Measurements from ENCODE around the gene DCD.
"Not testable (repeated sequence)": the region's sequence is repeated elsewhere in the genome, so short reads cannot be mapped to it uniquely, and the experiment has no call there.

DCD gene, protein sequence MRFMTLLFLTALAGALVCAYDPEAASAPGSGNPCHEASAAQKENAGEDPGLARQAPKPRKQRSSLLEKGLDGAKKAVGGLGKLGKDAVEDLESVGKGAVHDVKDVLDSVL

DNA sequence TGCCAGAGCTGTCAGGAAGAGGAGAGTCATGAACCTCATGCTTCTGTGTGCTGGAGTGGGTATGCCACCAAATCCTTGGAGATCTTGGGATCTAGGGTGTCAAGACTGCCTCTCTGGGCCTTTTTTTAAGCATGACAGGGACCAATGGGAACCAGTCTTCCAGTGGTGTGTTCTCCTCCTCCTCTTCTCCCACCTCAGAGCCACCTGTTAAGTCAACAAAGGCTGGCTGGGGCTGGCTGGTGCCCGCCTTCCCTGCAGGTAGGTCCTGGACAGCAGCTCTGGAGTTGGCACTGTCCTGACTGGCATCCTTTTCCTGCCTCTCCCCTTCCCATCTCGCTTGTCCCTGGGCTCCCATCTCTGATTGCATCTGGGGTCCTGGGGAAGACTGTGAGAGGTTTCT is at the start of gene DCD:
TSS of gene DCD (minus strand) at position 101 of the 400 bp plus-strand sequence. CDS start at position 39, 62 bp downstream.
- DNase-seq, result no peak

- DNase-seq, result no peak
These were observed 49.7 kb upstream of the DCD start for GRCh38 chr12:54697851-54698250.

DNA sequence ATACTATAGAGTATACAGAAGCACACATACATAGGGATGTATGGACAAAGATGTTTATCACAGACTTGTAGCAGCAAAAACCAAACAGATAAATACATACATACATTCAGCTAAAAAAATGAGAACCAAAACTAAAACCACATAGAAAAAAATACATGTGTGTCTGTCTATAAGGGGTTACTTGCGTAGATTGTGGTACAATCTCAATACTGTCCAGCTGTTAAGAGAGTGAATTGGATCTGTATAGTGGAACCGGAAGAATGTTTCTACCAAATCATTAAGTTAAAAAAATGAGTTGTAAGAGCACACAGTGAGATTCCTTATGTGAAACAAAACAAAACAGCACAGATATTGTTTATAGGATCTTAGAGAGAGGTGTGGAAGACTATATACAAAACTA is 44.2 kb upstream of the DCD start:
- no peak for DNase-seq

GRCh38 chr12:54689984-54690383 is 41.8 kb upstream of the DCD start:
- DNase-seq, result no peak

DNA sequence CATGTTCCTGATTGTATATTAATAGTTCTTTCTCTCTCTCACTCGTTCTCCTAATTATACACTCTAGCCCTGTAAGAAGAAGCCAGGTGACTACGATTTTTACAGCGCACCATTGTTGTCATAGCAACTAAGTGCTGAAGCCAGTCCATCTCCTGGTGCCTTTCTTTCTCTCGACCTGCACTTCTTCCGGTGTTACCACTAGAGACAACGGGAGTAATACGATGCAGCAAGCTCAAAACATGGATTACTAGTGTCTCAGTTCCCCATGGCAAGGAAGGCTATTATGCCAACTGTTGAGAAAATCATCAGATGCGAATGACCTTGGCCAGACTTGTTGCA is 40.8 kb upstream of the DCD start:
- DNase-seq, result no peak

DNA sequence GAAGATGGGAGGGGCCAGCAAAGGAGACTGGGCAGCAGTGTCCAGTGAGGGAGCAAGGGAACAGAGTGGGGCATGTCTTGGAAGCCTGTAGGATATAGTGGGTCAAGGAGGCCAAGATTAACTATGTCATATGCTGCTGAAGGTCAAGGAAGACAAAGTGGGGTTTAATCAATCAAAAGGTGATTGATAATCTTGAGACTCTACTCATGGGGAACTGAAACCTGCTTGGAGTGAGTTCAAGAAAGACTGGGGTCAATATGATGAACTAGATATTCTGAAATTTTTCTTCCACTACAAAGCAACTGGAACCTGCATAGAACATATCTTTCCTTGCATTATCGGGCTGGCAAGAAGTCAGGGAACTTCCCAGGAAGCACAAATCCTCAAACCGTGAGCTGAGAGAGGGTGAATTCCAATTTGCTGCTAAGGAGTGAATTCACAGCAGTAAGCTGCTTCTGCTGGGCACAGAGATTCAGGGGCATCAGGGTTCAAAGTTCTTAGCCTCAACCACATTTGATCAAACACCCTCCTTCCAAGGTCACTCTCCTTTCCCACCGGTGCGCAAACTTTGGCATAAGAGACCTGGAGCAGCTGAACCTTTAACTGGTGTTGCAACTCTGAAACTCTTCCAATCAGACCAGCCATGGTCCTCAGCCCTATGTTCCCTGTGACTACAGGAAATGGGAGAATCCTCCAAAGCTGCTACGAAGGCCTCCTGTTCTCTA is 40.3 kb upstream of the DCD start:
- DNase-seq, result no peak

- DNase-seq, result no peak
These were observed 36.8 kb upstream of the DCD start for GRCh38 chr12:54684636-54685630.

DNA sequence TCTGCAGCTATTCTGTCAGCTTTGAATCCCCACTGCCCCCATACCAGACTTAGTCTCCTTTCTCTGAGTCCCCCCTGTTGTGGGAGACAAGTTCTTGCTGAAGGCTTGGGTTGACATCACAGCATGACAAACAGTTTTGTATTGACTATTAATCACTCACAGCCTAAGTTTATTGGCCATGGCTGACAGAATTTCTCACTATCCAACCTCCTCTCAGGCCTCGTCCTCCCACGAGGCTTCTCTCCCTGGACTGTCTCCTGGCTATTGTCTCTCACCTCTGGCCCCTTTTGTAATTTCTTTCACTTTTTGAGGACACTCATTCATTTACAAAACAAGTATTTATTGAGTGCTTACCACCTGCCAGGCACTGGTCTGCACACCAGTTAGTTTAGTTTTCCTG is 35.2 kb upstream of the DCD start:
- no peak for DNase-seq

- no peak for DNase-seq
These were observed 34.5 kb upstream of the DCD start for GRCh38 chr12:54682674-54683073.

DNA sequence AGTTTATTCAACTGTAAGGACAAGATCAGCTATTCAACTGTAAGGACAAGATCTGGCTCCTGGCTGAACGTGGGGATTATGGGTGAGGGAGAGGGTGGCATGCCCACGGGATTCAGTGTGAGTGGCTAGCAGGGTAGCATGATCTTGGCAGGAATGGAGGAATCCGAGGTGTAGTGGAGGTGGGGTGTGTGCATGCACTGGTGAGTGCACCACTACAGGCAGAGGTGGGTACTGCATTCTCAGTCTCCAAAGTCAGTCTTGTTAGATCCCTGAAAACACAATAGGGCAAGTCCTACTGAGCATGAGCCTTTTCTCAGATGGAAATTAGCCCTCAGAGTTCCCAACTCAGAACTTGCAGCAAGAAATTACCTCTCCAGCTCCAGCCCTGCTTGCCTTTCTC is 32.2 kb upstream of the DCD start:
- DNase-seq, result peak; percentile 65

DNA sequence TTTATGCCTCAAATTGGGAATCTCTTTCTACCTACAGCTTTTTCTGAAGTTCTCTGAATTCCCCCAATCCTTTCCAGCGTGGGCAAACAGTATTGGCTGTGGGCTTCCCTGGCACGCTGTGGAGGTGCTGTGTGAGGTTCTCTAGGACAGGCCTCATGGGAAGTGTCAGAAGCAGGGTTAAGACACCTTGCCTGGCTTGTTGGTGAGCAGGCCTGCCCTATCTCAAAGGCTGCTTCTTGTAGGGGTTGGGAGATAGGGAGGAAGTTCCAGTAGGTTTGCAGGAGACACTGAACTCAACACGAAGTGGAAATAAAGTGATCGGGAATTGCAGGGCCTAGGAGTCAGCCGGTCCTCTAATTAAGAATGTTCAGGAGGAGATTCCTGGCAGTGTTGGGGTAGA is 30.0 kb upstream of the DCD start:
- DNase-seq, result no peak

- DNase-seq, result no peak
These were observed 19.8 kb upstream of the DCD start for GRCh38 chr12:54667945-54668344.

DNA sequence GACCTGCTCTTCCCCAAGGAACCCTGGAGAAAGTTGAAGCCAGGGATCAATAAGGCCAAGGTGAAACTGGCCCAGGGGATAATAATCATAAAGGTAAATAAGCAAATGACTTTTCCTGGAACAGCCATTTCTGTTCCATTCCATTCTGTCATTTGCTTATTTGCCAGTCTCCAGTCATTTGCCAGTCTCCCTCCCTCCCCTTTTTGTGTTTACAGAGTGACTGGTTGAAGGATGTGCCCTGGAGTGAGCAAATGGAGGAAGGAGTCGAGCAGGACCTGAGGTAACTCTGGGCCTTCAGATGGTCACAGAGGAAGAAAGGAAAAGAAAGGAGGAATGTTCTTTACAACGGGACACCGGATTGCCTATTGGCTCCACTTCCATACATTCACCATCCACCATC is 17.8 kb upstream of the DCD start:
- DNase-seq, result no peak

DNA sequence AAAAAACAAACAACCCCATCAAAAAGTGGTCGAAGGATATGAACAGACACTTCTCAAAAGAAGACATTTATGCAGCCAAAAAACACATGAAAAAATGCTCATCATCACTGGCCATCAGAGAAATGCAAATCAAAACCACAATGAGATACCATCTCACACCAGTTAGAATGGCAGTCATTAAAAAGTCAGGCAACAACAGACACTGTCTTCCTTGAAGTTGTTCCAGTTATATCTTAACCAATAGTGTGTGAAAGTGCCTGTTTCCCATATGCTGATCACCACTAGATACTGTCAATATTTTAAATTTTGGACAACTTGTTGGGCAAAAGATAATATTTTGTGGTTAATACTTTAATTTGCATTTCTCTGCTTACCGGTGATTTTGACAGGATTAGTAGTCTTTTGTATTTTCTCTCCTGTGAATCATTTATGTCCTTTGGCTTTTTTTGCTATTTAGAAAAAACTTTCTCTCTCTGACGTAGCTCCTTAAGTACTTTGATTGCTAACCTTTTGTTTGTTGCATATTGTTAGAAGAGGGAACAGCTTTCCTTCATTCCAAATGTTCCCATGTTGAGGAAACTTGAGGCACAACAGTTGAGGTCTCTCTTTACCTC is 17.0 kb upstream of the DCD start:
- not testable (repeated sequence) for DNase-seq

GRCh38 chr12:54663603-54664002 is 15.4 kb upstream of the DCD start:
- DNase-seq, result no peak

DNA sequence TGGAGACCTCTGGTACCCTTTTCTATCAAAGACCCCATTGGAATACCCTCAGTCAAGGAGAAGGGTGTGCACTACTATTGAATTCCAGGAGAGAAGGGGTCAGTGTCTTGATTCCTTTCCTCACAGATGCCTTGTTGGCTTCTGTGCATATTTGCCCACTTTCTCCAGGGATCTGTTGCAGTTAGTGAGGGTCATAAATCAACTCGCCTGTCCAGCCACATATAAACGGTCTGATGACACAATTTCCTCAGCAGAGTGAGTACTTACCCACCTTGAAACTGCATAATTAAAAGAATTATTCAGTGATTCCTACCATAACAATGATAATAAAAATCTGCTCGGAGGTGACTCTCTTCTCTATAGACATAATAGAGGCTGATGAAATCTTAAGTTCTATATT is 13.9 kb upstream of the DCD start:
- no peak for DNase-seq

DNA sequence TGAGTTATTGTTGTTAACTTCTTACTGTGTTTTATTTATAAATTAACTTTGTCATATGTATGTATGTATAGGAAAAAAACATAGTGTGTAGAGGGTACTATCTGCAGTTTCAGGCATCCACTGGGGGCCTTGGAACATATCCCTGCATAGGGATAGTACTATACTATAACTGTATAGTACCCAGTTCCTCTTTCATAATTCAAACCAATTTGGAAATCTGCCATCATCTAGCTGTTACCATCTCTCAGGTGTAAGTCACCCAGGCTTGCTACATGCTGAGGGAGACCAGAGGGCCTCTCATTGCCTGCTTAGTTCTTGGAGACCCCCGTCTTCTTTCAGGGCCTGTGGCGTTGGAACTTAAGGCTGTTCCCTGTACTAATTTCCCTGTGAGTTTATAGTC is 12.9 kb upstream of the DCD start:
- no peak for DNase-seq

- no peak for DNase-seq
These were observed 12.3 kb upstream of the DCD start for GRCh38 chr12:54660320-54660962.

DNA sequence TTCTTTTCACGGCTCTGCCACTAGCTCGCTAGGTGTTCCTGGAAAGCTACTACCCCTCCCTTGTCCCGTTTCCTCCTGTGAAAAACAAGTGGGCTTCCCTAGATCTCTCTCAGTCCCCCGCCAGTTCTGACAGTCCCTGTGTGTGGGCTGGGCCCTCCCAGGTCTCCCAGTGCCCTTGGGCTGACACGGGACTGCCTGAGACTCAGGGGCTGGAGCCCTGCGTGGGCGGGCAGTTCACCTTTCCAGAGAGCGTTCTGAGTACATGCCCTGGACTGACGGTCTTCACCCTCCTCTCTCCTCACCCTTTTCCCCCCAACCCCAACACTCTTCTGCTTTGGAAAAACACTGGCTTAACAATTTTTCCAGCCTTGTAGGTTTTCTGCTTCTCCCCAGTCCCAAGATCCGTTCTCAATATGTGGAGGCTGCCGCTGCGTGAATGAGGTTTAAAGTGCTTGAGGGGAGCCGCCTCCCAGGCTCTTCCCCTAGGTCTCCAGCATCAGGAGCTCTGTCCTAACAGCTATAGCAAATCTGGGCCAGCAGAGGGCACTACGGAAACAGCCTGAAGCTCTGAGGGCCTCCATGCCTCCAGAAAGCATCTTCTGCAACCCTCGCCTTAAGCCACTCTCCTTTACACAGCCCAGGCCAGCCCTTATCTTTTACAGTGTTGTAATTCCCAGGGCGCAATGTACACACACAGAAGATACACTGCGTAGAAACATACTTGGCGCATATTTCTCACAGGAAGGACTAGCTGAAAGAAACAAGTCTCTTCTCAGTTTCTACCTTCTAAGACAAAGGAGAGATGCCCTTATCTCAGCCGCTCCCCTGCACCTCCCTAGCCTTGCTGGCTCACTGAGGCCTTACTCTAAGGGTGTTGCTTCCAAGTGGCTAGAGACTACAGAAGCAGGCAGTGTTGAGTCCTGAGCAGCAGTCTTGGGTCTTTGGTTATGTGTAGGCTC is 10.4 kb upstream of the DCD start:
- peak; percentile 69 for DNase-seq

GRCh38 chr12:54657105-54657607 is 9.0 kb upstream of the DCD start:
- no peak for DNase-seq

- DNase-seq, result no peak
These were observed 6.8 kb upstream of the DCD start for GRCh38 chr12:54654926-54655325.

GRCh38 chr12:54653025-54653424 is 4.9 kb upstream of the DCD start:
- DNase-seq, result no peak
